ENCODE results near the gene ATP6AP1.

GRCh38 chrX:154381271-154381670, 47.2 kb upstream of the ATP6AP1 start:
- TF ChIP-seq CTCF (IDR thresholded peaks at IDR 0.05) (no peak), POLR2A (IDR thresholded peaks at IDR 0.05) (no peak)
